CD14-positive monocyte (primary cell): Measurements from ENCODE around the gene UMPS. TPM values are rescaled to one million over a fixed set of nuclear protein-coding genes. Genes with fewer than 3 reads are reported as not detected.

Experiments
- DNase-seq, 3 donors: peaks; one replicate each; pipeline ENCODE4 v3.0.0-alpha.2; 2011 to 2022
- H2AFZ ChIP-seq: 2 replicates; pipeline ENCODE4 v1.6.0; 2012; ENCODE audit warnings: mild to moderate bottlenecking, low read depth, low read length, inconsistent platforms; ENCODE audit not compliant: insufficient read depth, poor library complexity, severe bottlenecking
- H3K27ac ChIP-seq, 2 donors: 1 replicate in 1 of 2; 2 replicates in 1 of 2; pipeline ENCODE4 v1.5.1; 2012 to 2013; ENCODE audit warnings: low read length in 2 of 2, control low read depth in 1 of 2, inconsistent platforms in 1 of 2, low read depth in 1 of 2, mild to moderate bottlenecking in 1 of 2
- H3K27me3 ChIP-seq, 2 donors: one replicate each; pipeline versions ENCODE4 v1.6.0 to v1.6.1; 2011 to 2013; ENCODE audit warnings: low read length in 2 of 2; ENCODE audit not compliant: control insufficient read depth in 2 of 2, insufficient read depth in 2 of 2
- H3K36me3 ChIP-seq, 2 donors: replicated peaks in 1 of 2; 1 replicate in 1 of 2; 2 replicates in 1 of 2; pipeline versions ENCODE4 v1.5.1 to v1.6.1; 2012 to 2013; ENCODE audit warnings: low read length in 2 of 2, control low read depth in 1 of 2, inconsistent platforms in 1 of 2, mild to moderate bottlenecking in 1 of 2; ENCODE audit not compliant: insufficient read depth in 2 of 2, control insufficient read depth in 1 of 2
- H3K4me1 ChIP-seq, 2 donors: 1 replicate in 1 of 2; 2 replicates in 1 of 2; pipeline versions ENCODE4 v1.5.1 to v1.6.1; 2012 to 2013; ENCODE audit warnings: low read length in 2 of 2, control low read depth in 1 of 2, inconsistent platforms in 1 of 2, mild to moderate bottlenecking in 1 of 2, moderate library complexity in 1 of 2; ENCODE audit not compliant: insufficient read depth in 2 of 2, control insufficient read depth in 1 of 2
- H3K4me2 ChIP-seq: replicated peaks from 2 replicates; pipeline ENCODE3; 2012; ENCODE audit warnings: low read length, moderate library complexity, mild to moderate bottlenecking; ENCODE audit not compliant: poor library complexity, severe bottlenecking; ENCODE audit errors: extremely low read depth
- H3K4me3 ChIP-seq, 3 experiments: fragments of 200-600 bp in 1 of 3; sonication (generic) in 1 of 3; replicated peaks in 1 of 3; 1 replicate in 2 of 3; 2 replicates in 1 of 3; pipeline ENCODE4 v1.5.1; 2011 to 2013; ENCODE audit warnings: low read length in 3 of 3, mild to moderate bottlenecking in 3 of 3, control low read depth in 2 of 3, low read depth in 2 of 3, inconsistent platforms in 1 of 3, moderate library complexity in 1 of 3
- H3K79me2 ChIP-seq: 2 replicates; pipeline ENCODE4 v1.6.0; 2012; ENCODE audit warnings: mild to moderate bottlenecking, control low read depth, inconsistent platforms, low read length, moderate library complexity; ENCODE audit not compliant: insufficient read depth
- H3K9ac ChIP-seq: 2 replicates; pipeline ENCODE4 v1.6.0; 2017; ENCODE audit warnings: low read length, mild to moderate bottlenecking; ENCODE audit not compliant: insufficient read depth, poor library complexity, severe bottlenecking
- H3K9me3 ChIP-seq, 2 donors: replicated peaks in 1 of 2; 1 replicate in 1 of 2; 2 replicates in 1 of 2; pipeline versions ENCODE4 v1.5.1 to v1.6.1; 2012 to 2013; ENCODE audit warnings: low read length in 2 of 2, control low read depth in 1 of 2; ENCODE audit not compliant: control insufficient read depth in 1 of 2, insufficient read depth in 1 of 2
- H4K20me1 ChIP-seq: 2 replicates; pipeline ENCODE4 v1.6.0; 2012; ENCODE audit warnings: mild to moderate bottlenecking, low read length, control low read depth, moderate library complexity; ENCODE audit not compliant: insufficient read depth
- H3K27ac Mint-ChIP-seq, 7 donors: one replicate each; pipeline ENCODE4 v1.8.0; 2020; ENCODE audit warnings: mild to moderate bottlenecking in 7 of 7, mixed read lengths in 7 of 7, moderate library complexity in 6 of 7, inconsistent platforms in 2 of 7
- H3K27me3 Mint-ChIP-seq, 3 donors: one replicate each; pipeline ENCODE4 v1.8.0; 2021 to 2022; ENCODE audit warnings: low read depth in 3 of 3, mild to moderate bottlenecking in 3 of 3, mixed read lengths in 3 of 3, moderate library complexity in 3 of 3, inconsistent platforms in 1 of 3
- H3K36me3 Mint-ChIP-seq, 2 donors: one replicate each; pipeline ENCODE4 v1.8.0; 2020; ENCODE audit warnings: mixed read lengths in 2 of 2, inconsistent platforms in 1 of 2, mild to moderate bottlenecking in 1 of 2
- H3K4me1 Mint-ChIP-seq: one replicate; pipeline ENCODE4 v1.8.0; 2020; ENCODE audit warnings: mild to moderate bottlenecking, mixed read lengths
- H3K4me3 Mint-ChIP-seq, 2 donors: one replicate each; pipeline ENCODE4 v1.8.0; 2020; ENCODE audit warnings: mild to moderate bottlenecking in 2 of 2, mixed read lengths in 2 of 2, moderate library complexity in 1 of 2
- H3K9me3 Mint-ChIP-seq, 7 donors: one replicate each; pipeline ENCODE4 v1.8.0; 2020 to 2022; ENCODE audit warnings: mixed read lengths in 7 of 7, mild to moderate bottlenecking in 6 of 7, moderate library complexity in 6 of 7, inconsistent platforms in 2 of 7
- CTCF ChIP-seq: fragments of 200-600 bp; IDR thresholded peaks from one replicate; pipeline ENCODE4 v1.8.0; 2022; ENCODE audit warnings: antibody characterized with exemption, mild to moderate bottlenecking
- WGBS: methylation state at CpG from one replicate; pipeline ENCODE4 v1.1.5; 2013; ENCODE audit warnings: missing lambda C conversion rate; ENCODE audit not compliant: insufficient coverage; 5-methylcytosine and 5-hydroxymethylcytosine counted together
- intact Hi-C, 2 donors: fragments of 100-400 bp; cut with micrococcal nuclease; formaldehyde crosslinking; loops; one replicate each; pipeline versions ENCODE4 v1.15.0 to v1.15.1; 2023
- polyA plus RNA-seq, 3 donors: library from polyadenylated mRNA; depleted of rRNA in 1 of 3; unstranded in 2 of 3; stranded (reverse) in 1 of 3; fragments of 300-500 nt in 2 of 3; fragments of >200 nt in 1 of 3; fragmentation: Illumina TruSeq in 2 of 3; gene quantifications; 1 replicate in 2 of 3; 2 replicates in 1 of 3; pipeline ENCODE4 v1.2.3, GENCODE V29; 2012 to 2021

UMPS gene
- polyA plus RNA-seq, 3 donors: 4.6 to 13.5 (median 9.1) TPM

GRCh38 chr3:124700880-124701684 is 29.2 kb upstream of the UMPS start:
- no peak for TF ChIP-seq CTCF
- no peaks in the 10 kb centered on the region for H3K36me3 ChIP-seq
- H3K36me3 Mint-ChIP-seq: no peaks in the 10 kb centered on the region
- H4K20me1 ChIP-seq: no peaks in the 10 kb centered on the region
- H3K4me3 Mint-ChIP-seq: no peak overlapping the region
- WGBS: 91% methylated on average over 4 of the region's 15 CpGs
- peaks cover 9 to 23% (median 10%) of the 10 kb centered on the region in 3 donors for H3K27me3 Mint-ChIP-seq
- H3K79me2 ChIP-seq: no peaks in the 10 kb centered on the region
- intact Hi-C loops: no loop called here
- no peak overlapping the region for H3K4me3 ChIP-seq
- no peaks in the 10 kb centered on the region for H3K9me3 Mint-ChIP-seq
- peaks cover 3% of the 10 kb centered on the region for H3K4me1 Mint-ChIP-seq
- no peaks in the 10 kb centered on the region for H3K9me3 ChIP-seq
- no peak overlapping the region for H3K27ac Mint-ChIP-seq
- no peak overlapping the region for H3K27ac ChIP-seq
- H3K4me2 ChIP-seq: no peak overlapping the region
- no peak overlapping the region for H2AFZ ChIP-seq
- no peak overlapping the region for H3K9ac ChIP-seq
- no peak for DNase-seq
- H3K4me1 ChIP-seq: no peaks in the 10 kb centered on the region
- peaks cover 2 to 4% of the 10 kb centered on the region in 2 donors for H3K27me3 ChIP-seq

GRCh38 chr3:124701687-124702086 is 28.6 kb upstream of the UMPS start:
- H3K4me3 Mint-ChIP-seq: no peak overlapping the region
- peaks cover 9 to 25% (median 15%) of the 10 kb centered on the region in 3 donors for H3K27me3 Mint-ChIP-seq
- H3K4me2 ChIP-seq: no peak overlapping the region
- intact Hi-C loops: no loop called here
- WGBS: 83% methylated on average over 1 of the region's 4 CpGs
- H4K20me1 ChIP-seq: no peaks in the 10 kb centered on the region
- no peak overlapping the region for H3K9ac ChIP-seq
- no peak overlapping the region for H3K27ac ChIP-seq
- H3K9me3 Mint-ChIP-seq: no peaks in the 10 kb centered on the region
- no peaks in the 10 kb centered on the region for H3K4me1 ChIP-seq
- peaks cover 3% of the 10 kb centered on the region for H3K4me1 Mint-ChIP-seq
- peaks cover 2 to 3% of the 10 kb centered on the region in 2 donors for H3K27me3 ChIP-seq
- DNase-seq: no peak
- no peak for TF ChIP-seq CTCF
- no peaks in the 10 kb centered on the region for H3K36me3 ChIP-seq
- H3K79me2 ChIP-seq: no peaks in the 10 kb centered on the region
- no peaks in the 10 kb centered on the region for H3K36me3 Mint-ChIP-seq
- H3K27ac Mint-ChIP-seq: no peak overlapping the region
- H2AFZ ChIP-seq: no peak overlapping the region
- no peaks in the 10 kb centered on the region for H3K9me3 ChIP-seq
- H3K4me3 ChIP-seq: no peak overlapping the region
